ENCODE measurements around the gene PIAS4.

PIAS4 gene

DNA sequence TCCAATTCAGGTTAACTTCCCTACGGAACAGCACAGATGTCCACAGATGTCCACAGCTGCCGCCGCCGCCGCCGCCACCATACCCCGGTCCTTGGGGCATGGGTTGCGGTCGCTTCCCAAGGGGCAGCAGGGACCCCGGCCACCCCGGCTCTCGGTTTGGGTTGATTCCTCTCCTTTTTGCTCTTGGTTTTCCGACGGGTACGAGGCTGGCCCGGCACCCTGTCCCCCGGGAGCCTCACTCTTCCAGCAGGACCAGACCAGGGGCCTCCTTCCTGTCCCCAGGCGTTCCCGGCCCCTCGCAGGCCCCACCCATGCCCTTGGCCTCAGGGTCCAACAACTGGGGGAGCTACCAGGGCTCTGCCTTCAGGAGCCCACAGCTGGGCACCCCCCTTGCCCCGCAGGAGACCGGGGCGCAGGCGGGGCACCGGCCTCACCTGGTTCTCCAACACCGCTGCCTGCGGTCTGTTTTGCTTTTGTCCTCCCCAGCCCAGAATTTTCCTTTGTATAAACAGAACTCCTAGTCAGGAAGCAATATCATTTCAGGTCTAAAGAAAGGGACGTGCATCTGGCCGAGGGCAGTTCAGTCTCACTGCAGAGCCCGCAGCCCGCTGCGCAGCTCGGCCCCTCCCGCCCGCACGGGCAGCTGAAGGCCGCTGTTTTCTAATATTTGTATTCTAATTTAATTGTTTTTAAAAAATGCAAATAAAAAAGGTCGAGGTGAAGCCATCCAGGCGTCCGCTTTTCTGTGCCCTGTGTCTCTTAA is 31.3 kb downstream of the PIAS4 start:
- no peak overlapping the region for H3K27ac ChIP-seq (ENCODE audit: poor library complexity, severe bottlenecking)
- H3K36me3 ChIP-seq (ENCODE audit: low read depth): peaks cover 10% of the 10 kb centered on the region
- DNase-seq (ENCODE audit: low spot score) (no peak), ATAC-seq (ENCODE audit: low read depth) (no peak)
- H3K4me1 ChIP-seq (ENCODE audit: insufficient read depth, poor library complexity, severe bottlenecking): no peaks in the 10 kb centered on the region
- H3K4me3 ChIP-seq (ENCODE audit: severe bottlenecking): no peak overlapping the region
- H3K9me3 ChIP-seq (ENCODE audit: severe bottlenecking): no peaks in the 10 kb centered on the region
- no peaks in the 10 kb centered on the region for H3K27me3 ChIP-seq (ENCODE audit: insufficient read depth, poor library complexity, severe bottlenecking)
- TF ChIP-seq, protein P1, sequence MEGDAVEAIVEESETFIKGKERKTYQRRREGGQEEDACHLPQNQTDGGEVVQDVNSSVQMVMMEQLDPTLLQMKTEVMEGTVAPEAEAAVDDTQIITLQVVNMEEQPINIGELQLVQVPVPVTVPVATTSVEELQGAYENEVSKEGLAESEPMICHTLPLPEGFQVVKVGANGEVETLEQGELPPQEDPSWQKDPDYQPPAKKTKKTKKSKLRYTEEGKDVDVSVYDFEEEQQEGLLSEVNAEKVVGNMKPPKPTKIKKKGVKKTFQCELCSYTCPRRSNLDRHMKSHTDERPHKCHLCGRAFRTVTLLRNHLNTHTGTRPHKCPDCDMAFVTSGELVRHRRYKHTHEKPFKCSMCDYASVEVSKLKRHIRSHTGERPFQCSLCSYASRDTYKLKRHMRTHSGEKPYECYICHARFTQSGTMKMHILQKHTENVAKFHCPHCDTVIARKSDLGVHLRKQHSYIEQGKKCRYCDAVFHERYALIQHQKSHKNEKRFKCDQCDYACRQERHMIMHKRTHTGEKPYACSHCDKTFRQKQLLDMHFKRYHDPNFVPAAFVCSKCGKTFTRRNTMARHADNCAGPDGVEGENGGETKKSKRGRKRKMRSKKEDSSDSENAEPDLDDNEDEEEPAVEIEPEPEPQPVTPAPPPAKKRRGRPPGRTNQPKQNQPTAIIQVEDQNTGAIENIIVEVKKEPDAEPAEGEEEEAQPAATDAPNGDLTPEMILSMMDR (IDR thresholded peaks at IDR 0.05; ENCODE audit: poor library complexity, severe bottlenecking): no peak

DNA sequence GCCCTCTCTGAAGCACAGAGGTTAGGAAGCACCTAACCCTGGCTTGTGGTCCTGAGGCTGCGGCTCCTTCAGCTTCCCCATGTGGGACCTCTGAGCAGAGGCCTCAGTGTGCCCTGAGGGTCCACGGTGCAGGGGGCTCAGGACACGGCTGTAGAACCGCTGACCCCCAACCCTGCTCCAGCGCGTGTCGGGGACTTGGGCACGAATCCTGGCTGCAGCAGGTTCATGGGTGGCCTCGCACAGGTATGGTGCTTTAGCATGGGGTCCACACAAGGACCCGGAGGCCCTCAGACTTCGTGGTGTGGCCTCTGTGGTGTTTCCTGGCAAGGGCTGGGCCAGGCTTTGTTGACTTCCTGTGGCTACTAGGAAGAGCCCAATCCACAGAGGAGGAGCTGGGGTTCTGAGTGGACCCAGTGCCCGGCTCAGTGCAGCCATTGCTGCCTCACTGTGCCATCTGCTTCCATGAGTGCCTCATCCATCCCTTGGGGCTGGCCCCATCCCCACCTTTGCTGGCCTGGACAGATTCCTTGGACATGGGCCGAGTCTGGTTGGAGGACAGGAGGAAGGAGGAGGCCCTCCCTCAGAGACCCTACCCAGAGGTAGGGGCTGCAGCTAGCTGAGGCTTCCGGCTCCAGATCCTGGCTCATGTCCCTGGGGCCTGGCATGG is 34.7 kb downstream of the PIAS4 start:
- TF ChIP-seq, protein P1 (IDR thresholded peaks at IDR 0.05; ENCODE audit: poor library complexity, severe bottlenecking): no peak
- H3K27ac ChIP-seq (ENCODE audit: poor library complexity, severe bottlenecking): peak overlapping the region; percentile 0
- H3K9me3 ChIP-seq (ENCODE audit: severe bottlenecking): no peaks in the 10 kb centered on the region
- no peaks in the 10 kb centered on the region for H3K4me1 ChIP-seq (ENCODE audit: insufficient read depth, poor library complexity, severe bottlenecking)
- no peak overlapping the region for H3K4me3 ChIP-seq (ENCODE audit: severe bottlenecking)
- DNase-seq (ENCODE audit: low spot score) (no peak), ATAC-seq (ENCODE audit: low read depth) (no peak; the same call in 2 of the 3 replicates)
- H3K27me3 ChIP-seq (ENCODE audit: insufficient read depth, poor library complexity, severe bottlenecking): no peaks in the 10 kb centered on the region
- H3K36me3 ChIP-seq (ENCODE audit: low read depth): peaks cover 5% of the 10 kb centered on the region; the same call in 1 of the 2 replicates

- TF ChIP-seq, protein P1 (IDR thresholded peaks at IDR 0.05; ENCODE audit: poor library complexity, severe bottlenecking): no peak
- Histone ChIP-seq H3K9me3 (ENCODE audit: severe bottlenecking) (no peaks in the 10 kb centered on the region), H3K36me3 (ENCODE audit: low read depth) (no peaks in the 10 kb centered on the region), H3K27ac (ENCODE audit: poor library complexity, severe bottlenecking) (peak overlapping the region; percentile 0), H3K4me3 (ENCODE audit: severe bottlenecking) (no peak overlapping the region), H3K4me1 (ENCODE audit: insufficient read depth, poor library complexity, severe bottlenecking) (no peaks in the 10 kb centered on the region), H3K27me3 (ENCODE audit: insufficient read depth, poor library complexity, severe bottlenecking) (no peaks in the 10 kb centered on the region)
- 0 out of 3 replicates have a peak, but pooled peaks have one; percentile 9 for ATAC-seq (ENCODE audit: low read depth)
- no peak for DNase-seq (ENCODE audit: low spot score)
These were observed 35.2 kb downstream of the PIAS4 start for GRCh38 chr19:4042731-4043082.

DNA sequence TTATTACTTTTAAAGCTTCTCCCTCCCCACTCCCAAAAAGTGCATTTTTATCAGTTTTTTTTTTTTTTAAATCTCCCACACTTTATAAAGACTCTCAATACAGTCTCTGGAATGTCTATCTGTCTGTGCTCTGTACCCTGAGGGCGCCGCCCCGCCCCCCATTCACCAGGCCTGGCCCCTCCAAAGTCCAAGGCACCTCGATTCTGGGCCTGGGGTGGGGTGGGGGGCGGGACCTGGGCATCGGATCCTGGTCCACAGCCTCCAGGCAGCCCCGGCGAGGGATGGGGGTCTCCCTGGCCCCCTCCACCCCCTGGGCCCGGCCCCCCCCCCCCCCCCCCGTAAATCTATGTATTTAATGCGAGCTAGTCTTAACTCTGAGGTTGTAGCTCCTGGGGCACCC is 35.9 kb downstream of the PIAS4 start:
- ATAC-seq (ENCODE audit: low read depth): no peak
- TF ChIP-seq, protein P1 (IDR thresholded peaks at IDR 0.05; ENCODE audit: poor library complexity, severe bottlenecking): no peak
- H3K36me3 ChIP-seq (ENCODE audit: low read depth): peaks cover 4% of the 10 kb centered on the region; the same call in 1 of the 2 replicates
- H3K27ac ChIP-seq (ENCODE audit: poor library complexity, severe bottlenecking): no peak overlapping the region
- no peak for DNase-seq (ENCODE audit: low spot score)
- H3K9me3 ChIP-seq (ENCODE audit: severe bottlenecking): no peaks in the 10 kb centered on the region
- H3K27me3 ChIP-seq (ENCODE audit: insufficient read depth, poor library complexity, severe bottlenecking): no peaks in the 10 kb centered on the region
- H3K4me1 ChIP-seq (ENCODE audit: insufficient read depth, poor library complexity, severe bottlenecking): no peaks in the 10 kb centered on the region
- no peak overlapping the region for H3K4me3 ChIP-seq (ENCODE audit: severe bottlenecking)

Data from RWPE2 (cell line).